ENCODE results near the gene PLB1. TPM values are rescaled to one million over a fixed set of nuclear protein-coding genes. Genes with fewer than 3 reads are reported as not detected.

Gene PLB1
- total and polyA plus RNA-seq, 5 experiments from 2014 or later, result 0.29 to 0.34 (median 0.34) TPM; not detected in 2

- Mint-ChIP-seq H3K4me1 (peaks cover 0 to 8% (median 4%) of the 10 kb centered on the region in 4 donors), H3K27ac (no peak overlapping the region), H3K27me3 (no peaks in the 10 kb centered on the region), H3K36me3 (peaks cover 0 to 14% (median 1%) of the 10 kb centered on the region in 3 donors), H3K9me3 (peaks cover 1 to 22% (median 12%) of the 10 kb centered on the region in 9 donors), H3K4me3 (no peak overlapping the region)
- POLR2A ChIA-PET, result no interaction called here
- no peak for ATAC-seq
- no peak for DNase-seq
Observed at GRCh38 chr2:28668106-28668814, 172.4 kb downstream of the PLB1 start.

GRCh38 chr2:28668880-28669279 is 173.0 kb downstream of the PLB1 start:
- Mint-ChIP-seq H3K36me3 (peaks cover 0 to 18% (median 3%) of the 10 kb centered on the region in 3 donors), H3K27ac (no peak overlapping the region), H3K4me3 (no peak overlapping the region), H3K9me3 (peaks cover 4 to 24% (median 12%) of the 10 kb centered on the region in 9 donors), H3K27me3 (no peaks in the 10 kb centered on the region), H3K4me1 (peaks cover 0 to 8% (median 4%) of the 10 kb centered on the region in 4 donors)
- POLR2A ChIA-PET, result no interaction called here
- DNase-seq, result no peak
- no peak for ATAC-seq

GRCh38 chr2:28670856-28671255 is 175.0 kb downstream of the PLB1 start:
- Mint-ChIP-seq H3K27me3 (no peaks in the 10 kb centered on the region), H3K4me3 (no peak overlapping the region), H3K4me1 (peaks cover 0 to 6% (median 3%) of the 10 kb centered on the region in 4 donors), H3K27ac (peak overlapping the region in 1 of 10 donors; percentile 18), H3K36me3 (peaks cover 0 to 18% (median 3%) of the 10 kb centered on the region in 3 donors), H3K9me3 (peaks cover 4 to 24% (median 12%) of the 10 kb centered on the region in 9 donors)
- POLR2A ChIA-PET, result no interaction called here
- DNase-seq, result no peak
- ATAC-seq, result no peak

- ATAC-seq (no peak), DNase-seq (no peak)
- H3K4me1 Mint-ChIP-seq, result peaks cover 0 to 2% (median 0%) of the 10 kb centered on the region in 4 donors
- peaks cover 4 to 24% (median 12%) of the 10 kb centered on the region in 9 donors for H3K9me3 Mint-ChIP-seq
- no peaks in the 10 kb centered on the region for H3K27me3 Mint-ChIP-seq
- peak overlapping the region in 1 of 10 donors; percentile 58 for H3K27ac Mint-ChIP-seq
- peaks cover 0 to 18% (median 3%) of the 10 kb centered on the region in 3 donors for H3K36me3 Mint-ChIP-seq
- H3K4me3 Mint-ChIP-seq, result no peak overlapping the region
- POLR2A ChIA-PET, result no interaction called here
Observed at GRCh38 chr2:28673338-28673737, 177.5 kb downstream of the PLB1 start.

GRCh38 chr2:28674062-28674712 is 178.3 kb downstream of the PLB1 start:
- POLR2A ChIA-PET, result no interaction called here
- H3K27me3 Mint-ChIP-seq, result no peaks in the 10 kb centered on the region
- H3K36me3 Mint-ChIP-seq, result peaks cover 0 to 18% (median 3%) of the 10 kb centered on the region in 3 donors
- H3K4me3 Mint-ChIP-seq, result no peak overlapping the region
- H3K9me3 Mint-ChIP-seq, result peaks cover 4 to 24% (median 12%) of the 10 kb centered on the region in 9 donors
- H3K4me1 Mint-ChIP-seq, result peaks cover 0 to 3% (median 0%) of the 10 kb centered on the region in 4 donors
- DNase-seq (no peak), ATAC-seq (no peak)
- H3K27ac Mint-ChIP-seq, result peak overlapping the region in 3 of 10 donors; percentile 0 to 20 (median 13)

GRCh38 chr2:28674713-28675068 is 178.8 kb downstream of the PLB1 start:
- POLR2A ChIA-PET, result no interaction called here
- ATAC-seq, result no peak
- Mint-ChIP-seq H3K9me3 (peaks cover 4 to 24% (median 12%) of the 10 kb centered on the region in 9 donors), H3K4me3 (no peak overlapping the region), H3K36me3 (peaks cover 0 to 18% (median 3%) of the 10 kb centered on the region in 3 donors), H3K27ac (peak overlapping the region in 2 of 10 donors; percentile 0 to 13), H3K4me1 (peaks cover 0 to 7% (median under 1%) of the 10 kb centered on the region in 4 donors), H3K27me3 (no peaks in the 10 kb centered on the region)
- no peak for DNase-seq

GRCh38 chr2:28676152-28676835 is 180.4 kb downstream of the PLB1 start:
- ATAC-seq, result no peak
- Mint-ChIP-seq H3K4me3 (no peak overlapping the region), H3K4me1 (peaks cover 7 to 11% (median 9%) of the 10 kb centered on the region in 4 donors), H3K27me3 (no peaks in the 10 kb centered on the region), H3K36me3 (peaks cover 0 to 18% (median 3%) of the 10 kb centered on the region in 3 donors), H3K9me3 (peaks cover 4 to 23% (median 12%) of the 10 kb centered on the region in 9 donors), H3K27ac (peak overlapping the region in 4 of 10 donors; percentile 5 to 34 (median 20))
- POLR2A ChIA-PET, result no interaction called here
- DNase-seq, result no peak

- Mint-ChIP-seq H3K36me3 (peaks cover 0 to 4% (median 2%) of the 10 kb centered on the region in 3 donors), H3K27ac (peak overlapping the region in 1 of 10 donors; percentile 83), H3K4me3 (no peak overlapping the region), H3K27me3 (no peaks in the 10 kb centered on the region), H3K9me3 (peaks cover 0 to 5% (median 0%) of the 10 kb centered on the region in 9 donors), H3K4me1 (peaks cover 9 to 20% (median 17%) of the 10 kb centered on the region in 4 donors)
- POLR2A ChIA-PET, result no interaction called here
- DNase-seq, result no peak
- no peak for ATAC-seq
Observed at GRCh38 chr2:28678175-28678855, 182.5 kb downstream of the PLB1 start.

- Mint-ChIP-seq H3K36me3 (no peaks in the 10 kb centered on the region), H3K27ac (peak overlapping the region in 4 of 10 donors; percentile 47 to 84 (median 66)), H3K4me1 (peaks cover 9 to 20% (median 17%) of the 10 kb centered on the region in 4 donors), H3K4me3 (no peak overlapping the region), H3K27me3 (no peaks in the 10 kb centered on the region), H3K9me3 (no peaks in the 10 kb centered on the region)
- ATAC-seq (no peak), DNase-seq (no peak)
- POLR2A ChIA-PET, result no interaction called here
Observed at GRCh38 chr2:28678944-28679343, 183.1 kb downstream of the PLB1 start.

GRCh38 chr2:28680657-28681056 is 184.8 kb downstream of the PLB1 start:
- ATAC-seq (peak; percentile 8 to 26), DNase-seq (peak in 1 of 10 donors; percentile 6)
- POLR2A ChIA-PET, result interaction anchor here (1.3 kb wide), 1 partner anchor 18 kb away, joined by 8 read pairs; no protein-coding TSS in a partner anchor
- Mint-ChIP-seq H3K4me1 (peaks cover 17 to 26% (median 19%) of the 10 kb centered on the region in 4 donors), H3K4me3 (peak overlapping the region in 3 of 10 donors; percentile 8 to 36 (median 21)), H3K36me3 (no peaks in the 10 kb centered on the region), H3K27me3 (no peaks in the 10 kb centered on the region), H3K27ac (peak overlapping the region; percentile 2 to 92 (median 71)), H3K9me3 (no peaks in the 10 kb centered on the region)

GRCh38 chr2:28681158-28681571 is 185.3 kb downstream of the PLB1 start:
- DNase-seq (peak in 9 of 10 donors; percentile 14 to 49 (median 35)), ATAC-seq (peak; percentile 97 to 99)
- POLR2A ChIA-PET, result interaction anchor here (1.3 kb wide), 1 partner anchor 18 kb away, joined by 8 read pairs; no protein-coding TSS in a partner anchor
- no peaks in the 10 kb centered on the region for H3K9me3 Mint-ChIP-seq
- H3K4me3 Mint-ChIP-seq, result peak overlapping the region in 4 of 10 donors; percentile 8 to 43 (median 28)
- H3K36me3 Mint-ChIP-seq, result no peaks in the 10 kb centered on the region
- H3K27me3 Mint-ChIP-seq, result no peaks in the 10 kb centered on the region
- peaks cover 19 to 26% (median 20%) of the 10 kb centered on the region in 4 donors for H3K4me1 Mint-ChIP-seq
- H3K27ac Mint-ChIP-seq, result peak overlapping the region in 9 of 10 donors; percentile 2 to 92 (median 77)

- H3K27ac Mint-ChIP-seq, result peak overlapping the region in 9 of 10 donors; percentile 2 to 92 (median 77)
- no peaks in the 10 kb centered on the region for H3K9me3 Mint-ChIP-seq
- no peaks in the 10 kb centered on the region for H3K27me3 Mint-ChIP-seq
- POLR2A ChIA-PET, result no interaction called here
- no peak for DNase-seq
- no peaks in the 10 kb centered on the region for H3K36me3 Mint-ChIP-seq
- peak overlapping the region in 2 of 10 donors; percentile 4 to 8 for H3K4me3 Mint-ChIP-seq
- peak; percentile 13 to 24 for ATAC-seq
- peaks cover 19 to 26% (median 20%) of the 10 kb centered on the region in 4 donors for H3K4me1 Mint-ChIP-seq
Observed at GRCh38 chr2:28681606-28682005, 185.7 kb downstream of the PLB1 start.
